ENCODE measurements around the gene MINDY4. TPM values are rescaled to one million over a fixed set of nuclear protein-coding genes. Genes with fewer than 3 reads are reported as not detected.
A peak's percentile ranks its signal among the peaks of the same experiment; 100 is the strongest.

The MINDY4 gene
- total and polyA plus RNA-seq, 4 donors, result 0.93 to 6.1 (median 1.9) TPM

GRCh38 chr7:30923774-30924413 is 152.7 kb downstream of the MINDY4 start:
- peak; percentile 35 for DNase-seq (ENCODE audit: low spot score)
- Histone ChIP-seq H3K36me3 (ENCODE audit: control insufficient read depth in 4 of 4, insufficient read depth in 3 of 4, low read depth in 1 of 4, low read length in 3 of 4) (no peaks in the 10 kb centered on the region), H3K4me1 (ENCODE audit: control insufficient read depth in 4 of 4, insufficient read depth in 4 of 4, low read length in 3 of 4) (no peaks in the 10 kb centered on the region), H3K4me3 (ENCODE audit: low read depth in 1 of 3, low read length in 3 of 3) (no peak overlapping the region), H3K9me3 (ENCODE audit: control insufficient read depth in 4 of 4, low read length in 3 of 4) (no peaks in the 10 kb centered on the region), H3K9ac (ENCODE audit: low read depth in 1 of 2, low read length in 2 of 2) (no peak overlapping the region), H3K27ac (ENCODE audit: low read depth in 1 of 2, low read length in 2 of 2) (no peak overlapping the region), H3K27me3 (ENCODE audit: control insufficient read depth in 4 of 4, insufficient read depth in 4 of 4, low read length in 3 of 4) (no peaks in the 10 kb centered on the region)
- no peak for TF ChIP-seq RAD21 (IDR thresholded peaks at IDR 0.05)
- 92% methylated on average over 13 of the region's 13 CpGs for WGBS

GRCh38 chr7:30924624-30925023 is 153.4 kb downstream of the MINDY4 start:
- no peak for TF ChIP-seq REST (IDR thresholded peaks at IDR 0.05)
- TF ChIP-seq SP1 (IDR thresholded peaks at IDR 0.05), result no peak
- TF ChIP-seq RXRA (IDR thresholded peaks at IDR 0.05), result no peak
- TF ChIP-seq RAD21 (IDR thresholded peaks at IDR 0.05), result no peak
- TF ChIP-seq MAX (IDR thresholded peaks at IDR 0.05), result no peak
- TF ChIP-seq YY1 (IDR thresholded peaks at IDR 0.05), result no peak
- no peak for TF ChIP-seq ZBTB33 (IDR thresholded peaks at IDR 0.05)
- TF ChIP-seq TAF1 (conservative IDR thresholded peaks at IDR 0.05), result no peak
- TF ChIP-seq FOXA2 (IDR thresholded peaks at IDR 0.05), result no peak
- no peak for TF ChIP-seq ATF3 (IDR thresholded peaks at IDR 0.05)
- no peak for TF ChIP-seq HNF4G (IDR thresholded peaks at IDR 0.05)
- TF ChIP-seq HNF4A (conservative IDR thresholded peaks at IDR 0.05), result no peak
- TF ChIP-seq GABPA (IDR thresholded peaks at IDR 0.05 in 1 of 2, conservative IDR thresholded peaks at IDR 0.05 in 1 of 2), result no peak
- TF ChIP-seq FOXA1 (IDR thresholded peaks at IDR 0.05), result no peak
- no peak for TF ChIP-seq EGR1 (IDR thresholded peaks at IDR 0.05; ENCODE audit: low read depth in 2 of 2)
- no peak for TF ChIP-seq NR2F2 (IDR thresholded peaks at IDR 0.05)
- TF ChIP-seq CTCF (IDR thresholded peaks at IDR 0.05; ENCODE audit: low read depth, low read length, missing input control), result no peak
- no peak for TF ChIP-seq JUND (IDR thresholded peaks at IDR 0.05)
- no peaks in the 10 kb centered on the region for H3K36me3 ChIP-seq (ENCODE audit: control insufficient read depth in 4 of 4, insufficient read depth in 3 of 4, low read depth in 1 of 4, low read length in 3 of 4)
- no peaks in the 10 kb centered on the region for H3K4me1 ChIP-seq (ENCODE audit: control insufficient read depth in 4 of 4, insufficient read depth in 4 of 4, low read length in 3 of 4)
- H3K9me3 ChIP-seq (ENCODE audit: control insufficient read depth in 4 of 4, low read length in 3 of 4), result no peaks in the 10 kb centered on the region
- H3K9ac ChIP-seq (ENCODE audit: low read depth in 1 of 2, low read length in 2 of 2), result no peak overlapping the region
- H3K27me3 ChIP-seq (ENCODE audit: control insufficient read depth in 4 of 4, insufficient read depth in 4 of 4, low read length in 3 of 4), result no peaks in the 10 kb centered on the region
- peak; percentile 35 for DNase-seq (ENCODE audit: low spot score)
- no peak overlapping the region for H3K4me3 ChIP-seq (ENCODE audit: low read depth in 1 of 3, low read length in 3 of 3)
- H3K27ac ChIP-seq (ENCODE audit: low read depth in 1 of 2, low read length in 2 of 2), result no peak overlapping the region
